NCI-H1436 treated with DMSO at 0.1 percent for 48 hours (cell line): Measurements from ENCODE around the gene CEND1.

Experiments used
- DNase-seq: peaks from one replicate; lab custom pipeline; 2025; lab: John Stamatoyannopoulos, UW

The CEND1 gene

DNA sequence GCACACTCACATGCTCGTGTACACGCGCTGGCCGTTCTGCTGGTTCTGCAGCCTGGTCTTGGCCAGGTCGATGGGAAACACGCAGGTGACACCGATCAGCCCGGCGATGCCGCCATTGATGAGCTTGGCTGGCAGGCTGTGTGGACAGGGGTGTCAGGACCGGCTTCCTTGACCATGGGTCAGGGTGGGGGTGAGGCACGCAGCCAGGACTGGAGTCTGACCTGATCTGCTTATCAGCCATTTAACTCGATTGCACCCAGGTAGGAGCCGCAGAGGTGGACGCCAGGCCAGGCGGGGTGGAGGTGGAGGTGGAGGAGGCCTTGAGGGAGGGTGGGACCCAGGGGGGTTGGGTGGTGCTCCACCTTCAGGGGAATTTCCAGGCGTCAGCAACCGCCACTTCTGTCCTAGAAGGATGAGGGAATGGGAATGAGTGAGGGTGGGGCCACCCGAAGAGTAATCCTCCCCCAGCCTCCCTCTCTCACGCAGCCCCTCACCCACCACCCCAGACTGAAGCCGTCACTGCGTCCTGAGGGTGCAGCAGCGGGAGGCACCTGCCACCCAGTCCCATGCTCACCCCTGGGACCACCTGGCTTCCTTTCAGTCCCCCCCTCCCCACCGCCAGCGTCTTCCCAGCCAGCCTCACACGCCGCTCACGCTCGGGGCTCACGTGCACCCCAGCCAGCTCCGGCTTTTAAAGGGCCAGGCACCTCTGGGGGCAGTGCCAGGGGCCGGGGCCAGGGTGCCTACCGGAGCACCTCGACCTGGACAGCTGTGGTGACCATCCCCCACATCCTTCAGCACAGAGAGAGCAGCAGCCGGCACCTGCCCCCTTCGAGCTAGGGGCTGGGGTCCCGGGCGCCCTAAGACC, 5.1 kb upstream of the CEND1 start:
- no peak for DNase-seq

DNA sequence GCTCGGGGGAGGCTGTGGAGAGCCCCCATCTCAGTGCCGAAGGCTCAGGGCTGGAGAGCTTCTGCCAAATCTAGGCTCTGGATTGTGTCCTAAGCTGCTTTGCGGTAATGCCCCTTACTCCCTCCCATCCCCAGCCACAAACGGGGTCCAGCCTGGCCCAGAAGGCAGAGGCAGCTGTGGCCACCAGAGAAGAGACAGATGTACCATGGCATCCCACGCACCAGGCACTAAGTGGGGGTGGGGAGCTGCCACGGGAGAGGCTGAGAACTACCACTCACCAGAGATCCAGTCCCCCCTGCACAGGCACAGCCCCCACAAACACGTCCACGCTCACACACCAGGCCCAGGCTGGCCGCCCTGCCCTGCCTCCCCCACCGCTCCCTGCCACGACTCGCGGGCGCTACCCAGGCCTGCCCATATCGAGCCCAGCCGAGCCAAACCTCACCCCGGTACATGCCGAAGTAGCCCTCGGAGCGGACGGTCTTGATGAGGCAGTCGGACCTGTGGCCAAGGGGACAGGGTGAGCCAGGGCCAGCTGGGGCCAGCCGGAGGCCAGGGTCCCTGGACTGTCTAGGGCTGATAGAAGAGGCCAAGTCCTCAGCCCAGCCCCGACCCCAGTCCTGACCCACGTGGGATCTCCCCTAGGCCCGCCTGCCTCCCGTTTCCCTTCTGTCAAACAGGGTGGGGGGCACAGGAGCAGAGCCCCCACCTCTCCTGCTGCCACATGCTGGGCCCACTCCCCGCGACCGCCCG, 4.3 kb upstream of the CEND1 start:
- DNase-seq: no peak

DNA sequence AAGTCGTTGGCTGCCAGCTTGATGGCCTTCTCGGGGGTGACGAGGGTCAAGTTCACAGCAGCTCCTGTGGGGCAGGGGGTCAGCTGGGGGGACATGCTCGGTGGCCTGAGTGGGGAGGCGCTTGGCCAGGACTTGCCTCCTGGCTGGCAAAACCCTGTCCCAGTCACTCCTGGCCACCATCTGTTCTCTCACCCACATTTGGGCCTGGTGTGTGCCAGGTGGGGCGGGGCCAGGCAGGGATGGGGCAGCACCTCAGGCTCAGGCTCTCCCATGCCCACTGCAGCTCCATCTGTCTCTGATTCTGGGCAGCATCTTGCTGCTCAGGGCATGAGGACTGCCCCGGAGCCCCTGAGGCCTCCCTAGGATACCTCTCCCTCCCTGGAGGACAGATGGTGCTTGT, 3.7 kb upstream of the CEND1 start:
- DNase-seq: no peak

DNA sequence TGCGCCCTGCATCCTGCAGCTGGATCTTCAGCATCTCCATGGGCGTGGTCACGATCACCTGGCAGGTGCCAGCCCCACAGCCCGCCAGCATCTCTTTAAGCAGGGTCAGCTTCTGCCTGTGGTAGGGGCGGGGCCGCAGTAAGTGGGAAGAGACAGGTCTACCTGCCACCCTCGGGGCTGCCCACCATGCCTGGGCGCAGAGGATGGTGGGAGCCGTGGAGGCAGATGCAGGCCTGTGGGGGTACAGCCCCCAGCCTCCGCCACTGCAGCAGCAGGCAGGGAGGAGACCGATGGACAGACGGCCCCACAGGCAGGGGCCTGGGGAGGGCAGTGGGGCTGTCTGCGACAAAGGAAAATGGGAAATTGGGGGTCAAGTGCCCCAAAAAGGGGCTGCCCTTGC, 3.0 kb upstream of the CEND1 start:
- no peak for DNase-seq

DNA sequence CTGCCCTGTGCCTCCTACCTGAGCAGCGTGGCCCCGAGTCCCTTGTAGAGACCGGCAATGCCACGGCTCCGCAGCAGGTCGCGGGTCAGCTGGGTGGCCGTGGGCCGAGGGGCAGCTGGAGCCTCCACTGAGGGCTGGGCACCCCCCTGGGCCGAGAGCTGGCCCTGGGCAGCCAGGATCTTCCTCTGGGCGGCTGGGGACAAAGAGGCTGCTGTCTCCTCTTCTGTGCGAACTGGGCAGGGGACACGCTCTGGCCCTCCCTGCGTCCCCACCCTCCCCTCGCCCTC, 2.6 kb upstream of the CEND1 start:
- DNase-seq: no peak

DNA sequence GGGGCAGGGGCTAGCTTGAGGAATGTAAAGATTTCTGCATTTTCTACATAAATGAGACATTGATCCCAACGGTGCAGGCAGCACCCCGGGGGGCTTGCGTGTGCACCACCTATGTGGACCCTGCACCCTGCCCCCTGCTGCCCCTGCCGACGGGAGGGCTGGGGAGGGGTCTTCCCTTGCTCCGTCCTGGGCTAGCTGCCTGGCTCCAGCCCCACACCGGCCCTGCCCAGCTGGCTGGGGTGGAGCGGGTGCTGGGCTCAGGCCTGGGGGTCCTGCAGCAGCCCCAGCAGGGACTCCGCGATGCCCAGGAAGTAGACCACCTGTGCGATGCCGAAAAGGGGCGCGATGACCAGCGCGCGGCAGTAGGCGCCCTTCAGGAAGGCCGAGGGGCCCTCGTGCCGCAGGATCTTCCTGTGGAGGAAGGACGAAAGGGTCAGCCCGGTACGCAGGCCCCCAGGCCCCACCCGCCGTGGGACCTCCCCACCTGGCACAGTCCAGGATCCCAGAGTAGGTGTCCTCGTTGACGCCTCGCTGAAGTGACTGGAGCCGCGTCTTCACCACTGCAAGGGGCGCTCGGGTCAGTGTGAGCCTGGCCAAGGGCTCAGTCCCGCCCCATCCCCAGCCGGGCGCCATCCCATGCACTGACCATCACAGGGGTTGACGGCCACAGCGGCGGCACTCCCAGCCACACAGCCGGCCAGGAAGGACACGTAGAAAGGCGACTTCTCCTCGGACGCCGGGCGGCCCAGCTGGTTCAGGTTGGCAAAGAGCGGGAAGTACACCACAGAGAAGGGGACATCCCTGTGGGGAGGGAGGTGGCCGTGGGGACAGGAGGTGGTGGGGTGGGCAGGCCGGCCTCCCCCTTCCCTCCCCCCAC, 2.0 kb upstream of the CEND1 start:
- DNase-seq: no peak

DNA sequence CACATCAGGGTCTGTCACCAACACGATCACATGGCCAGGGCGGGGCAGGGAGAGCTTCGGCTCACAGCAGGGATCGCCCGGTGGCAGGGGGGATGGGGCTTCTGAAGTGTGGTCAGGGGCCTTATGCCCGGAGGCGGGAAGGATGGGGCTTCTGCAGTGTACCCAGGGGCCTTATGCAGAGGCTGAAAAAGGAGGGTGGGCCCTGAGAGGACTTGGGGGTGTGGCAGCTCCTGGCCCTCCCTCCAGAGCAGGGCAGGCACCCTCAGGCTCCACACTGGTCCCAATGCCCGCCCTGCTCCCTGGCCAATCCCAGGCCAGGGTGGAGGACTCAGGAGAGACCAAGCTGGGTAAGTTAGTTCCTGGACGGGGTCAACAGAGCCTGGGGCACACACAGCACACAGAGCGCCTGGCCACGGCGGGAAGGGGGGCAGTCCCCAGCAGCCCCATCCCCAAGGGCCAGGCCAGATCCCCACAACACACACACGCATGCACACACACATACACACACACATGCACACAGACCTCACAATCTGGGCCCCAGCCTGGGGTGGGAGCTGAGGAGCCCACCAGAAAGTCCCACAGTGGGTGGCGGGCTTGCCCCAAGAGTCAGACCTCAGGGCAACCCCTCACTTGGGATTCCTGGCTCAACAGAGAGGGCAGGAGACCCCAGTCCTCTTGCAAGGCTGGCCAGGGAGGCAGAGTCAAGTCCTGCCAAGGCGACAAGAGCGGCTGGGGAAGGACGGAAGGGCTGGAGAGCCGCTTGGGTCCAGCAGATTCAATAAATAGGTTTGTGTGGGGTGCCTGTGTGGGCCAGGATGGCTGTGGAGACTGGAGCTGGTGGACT, 1.1 kb upstream of the CEND1 start:
- no peak for DNase-seq

DNA sequence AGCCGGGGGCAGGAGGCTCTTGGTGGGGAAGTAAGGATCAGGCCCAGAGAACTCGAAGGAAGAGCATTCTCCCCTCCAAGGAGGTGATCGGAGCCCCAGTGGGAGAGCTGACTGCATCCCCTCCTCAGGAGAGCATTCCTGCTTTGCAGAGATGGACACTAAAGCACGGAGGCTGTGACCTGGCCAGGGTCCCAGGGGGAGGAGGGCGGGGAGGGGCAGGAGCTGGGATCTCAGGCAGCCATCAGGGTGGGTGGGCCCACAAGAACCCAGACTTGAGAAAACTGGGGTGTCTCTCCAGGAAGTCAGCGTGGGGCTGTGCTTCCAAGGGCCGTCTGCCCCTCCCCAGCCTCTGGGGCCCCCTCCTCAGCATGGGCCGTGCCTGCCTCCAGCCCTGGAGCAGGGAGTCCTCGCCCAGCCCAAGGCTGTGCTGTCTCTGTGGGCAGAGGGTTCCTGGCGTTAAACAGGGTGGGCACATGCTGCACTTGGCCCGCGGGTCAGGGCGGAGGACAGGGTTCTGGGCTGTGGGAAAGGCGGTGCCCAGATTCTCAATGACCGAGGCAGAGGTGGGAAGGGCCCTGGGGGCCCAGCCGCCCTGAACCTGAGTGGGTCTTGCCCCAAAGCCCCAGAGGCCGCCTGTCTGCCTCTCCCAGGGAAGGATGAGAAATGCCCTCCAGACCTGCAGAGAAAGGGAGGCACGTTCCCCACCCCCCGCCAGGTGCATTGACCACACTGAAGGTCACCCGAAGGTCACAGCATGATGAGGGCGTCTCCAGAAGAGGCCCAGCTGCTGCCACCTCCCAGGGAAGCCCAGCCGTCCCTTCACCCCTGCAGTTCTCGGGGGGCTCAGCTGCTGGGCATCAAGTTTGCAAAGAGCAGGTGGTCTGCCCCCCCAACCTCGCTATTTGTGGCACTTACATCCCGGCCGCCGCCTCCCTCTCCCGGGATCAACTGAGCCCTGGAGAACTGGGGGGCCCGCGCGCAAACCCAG, 643 bp downstream of the CEND1 start:
- no peak for DNase-seq

DNA sequence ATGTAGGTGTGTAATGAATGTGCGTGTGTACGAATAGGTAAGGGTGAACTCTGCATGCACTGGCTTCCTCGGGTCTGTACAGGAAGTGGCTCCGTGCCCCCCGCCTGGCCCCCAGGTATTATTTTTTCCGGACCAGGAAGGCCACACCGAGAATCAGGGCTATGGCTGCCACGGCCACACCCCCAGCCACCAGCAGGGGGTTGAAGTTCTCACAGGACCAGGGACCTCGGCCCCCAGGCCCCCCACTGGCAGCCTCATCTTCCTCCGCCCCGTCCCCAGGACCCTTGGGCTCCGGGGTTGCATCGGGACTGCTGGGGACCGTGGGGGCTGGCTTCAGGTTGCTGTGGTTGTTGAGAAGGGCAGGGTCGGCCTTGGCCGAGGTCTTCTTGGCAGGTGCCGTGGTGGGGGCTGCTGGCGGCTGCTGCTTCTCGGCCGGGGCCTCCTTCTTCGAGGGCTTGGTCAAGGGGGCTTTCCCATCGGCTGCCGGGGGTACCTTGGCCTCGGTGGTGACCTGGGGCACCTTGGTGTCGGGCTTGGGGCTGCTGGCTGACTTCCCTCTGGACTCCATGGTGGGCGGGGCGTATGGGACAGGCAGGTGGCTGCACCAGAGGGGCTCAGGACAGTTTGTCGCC, 1.8 kb downstream of the CEND1 start:
- no peak for DNase-seq

DNA sequence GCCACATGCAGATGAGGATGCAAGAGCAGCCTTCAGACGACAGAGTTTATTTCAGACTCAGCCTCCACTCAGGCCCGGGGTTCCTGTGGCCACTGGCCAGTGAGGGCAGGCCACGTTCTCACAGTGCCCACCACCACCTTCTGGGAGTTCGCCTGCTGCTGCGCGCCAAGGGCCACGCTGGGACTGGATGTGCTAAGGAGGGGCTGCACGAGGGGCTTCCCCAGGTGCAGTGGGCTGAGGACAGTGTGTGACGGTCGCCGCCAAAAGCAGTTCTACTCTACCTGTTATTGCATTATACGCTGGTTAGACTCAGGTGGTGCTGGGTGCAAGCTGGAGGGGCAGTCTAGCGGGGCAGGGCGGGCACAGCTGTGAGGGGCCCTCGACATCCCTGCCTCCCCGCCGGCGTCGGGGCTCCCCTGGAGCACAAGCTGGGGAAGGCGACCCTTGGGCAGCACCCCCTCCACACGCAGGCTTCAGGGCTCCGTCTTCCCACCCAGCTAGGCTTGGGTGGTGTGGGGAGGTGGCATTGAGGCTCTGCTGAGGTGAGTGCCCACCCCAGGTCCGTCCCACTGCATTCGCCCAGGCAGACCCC, 2.7 kb downstream of the CEND1 start:
- DNase-seq: no peak

DNA sequence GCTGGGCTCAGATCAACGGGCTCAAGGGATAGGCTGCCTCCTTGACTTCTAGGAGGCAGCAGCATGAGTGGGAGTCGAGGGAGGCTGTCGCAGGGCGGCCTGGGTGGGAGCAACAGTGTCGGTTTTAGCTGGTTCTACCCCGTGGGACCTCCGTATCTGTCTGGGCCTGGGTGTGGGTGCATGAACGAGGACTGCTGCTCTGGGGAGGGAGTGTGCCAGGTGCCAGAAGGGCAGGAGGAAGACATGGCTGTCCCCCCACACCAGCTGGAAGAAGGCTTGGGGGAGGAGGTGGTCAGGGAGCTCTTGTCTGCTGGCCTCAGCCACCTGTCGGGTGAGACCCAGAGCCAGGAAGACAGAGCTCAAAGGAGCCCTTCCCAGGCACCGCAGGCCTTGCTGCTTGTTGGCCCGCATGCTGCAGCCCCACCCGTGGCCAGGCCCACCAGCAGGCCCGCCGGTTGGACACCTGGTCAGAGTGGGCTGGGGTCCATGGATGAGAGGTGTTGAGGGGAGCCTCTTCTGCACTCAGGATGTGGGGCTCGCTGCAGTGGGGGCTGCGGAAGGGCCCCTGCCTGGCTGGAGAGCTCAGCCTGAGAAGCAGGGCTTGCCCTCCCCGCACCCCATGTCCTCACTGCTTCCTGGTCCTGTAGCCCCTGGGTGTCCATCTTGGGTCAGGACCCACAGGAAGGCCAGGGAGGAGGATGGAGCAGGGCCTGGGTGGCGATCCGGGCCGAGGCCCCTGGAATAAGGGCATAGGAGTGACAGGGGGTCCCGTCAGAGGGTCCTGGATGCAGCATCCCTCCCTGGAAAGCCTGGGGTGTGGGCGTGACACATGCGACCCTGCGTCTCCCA, 3.4 kb downstream of the CEND1 start:
- no peak for DNase-seq

DNA sequence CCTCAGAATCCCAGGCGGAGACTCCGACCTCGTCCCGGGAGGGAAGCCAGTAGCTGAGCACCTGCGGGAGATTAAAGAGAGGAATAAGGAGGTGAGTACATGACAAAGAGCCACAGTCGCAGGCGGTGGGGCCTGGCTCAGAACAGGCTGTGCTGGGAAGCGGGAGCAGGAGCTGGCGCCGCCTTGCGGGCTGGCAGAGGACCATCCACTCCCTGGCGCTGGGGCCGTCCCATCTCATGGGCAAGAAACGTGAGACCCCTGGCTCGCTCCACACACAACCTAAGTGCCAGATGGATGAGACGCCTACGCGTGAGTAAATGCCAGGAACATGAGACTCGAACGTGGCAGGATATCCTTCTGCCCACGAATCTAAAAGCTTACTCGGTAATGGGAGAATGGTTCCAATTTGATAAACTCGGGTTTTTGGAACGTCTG, 6.3 kb downstream of the CEND1 start:
- no peak for DNase-seq

DNA sequence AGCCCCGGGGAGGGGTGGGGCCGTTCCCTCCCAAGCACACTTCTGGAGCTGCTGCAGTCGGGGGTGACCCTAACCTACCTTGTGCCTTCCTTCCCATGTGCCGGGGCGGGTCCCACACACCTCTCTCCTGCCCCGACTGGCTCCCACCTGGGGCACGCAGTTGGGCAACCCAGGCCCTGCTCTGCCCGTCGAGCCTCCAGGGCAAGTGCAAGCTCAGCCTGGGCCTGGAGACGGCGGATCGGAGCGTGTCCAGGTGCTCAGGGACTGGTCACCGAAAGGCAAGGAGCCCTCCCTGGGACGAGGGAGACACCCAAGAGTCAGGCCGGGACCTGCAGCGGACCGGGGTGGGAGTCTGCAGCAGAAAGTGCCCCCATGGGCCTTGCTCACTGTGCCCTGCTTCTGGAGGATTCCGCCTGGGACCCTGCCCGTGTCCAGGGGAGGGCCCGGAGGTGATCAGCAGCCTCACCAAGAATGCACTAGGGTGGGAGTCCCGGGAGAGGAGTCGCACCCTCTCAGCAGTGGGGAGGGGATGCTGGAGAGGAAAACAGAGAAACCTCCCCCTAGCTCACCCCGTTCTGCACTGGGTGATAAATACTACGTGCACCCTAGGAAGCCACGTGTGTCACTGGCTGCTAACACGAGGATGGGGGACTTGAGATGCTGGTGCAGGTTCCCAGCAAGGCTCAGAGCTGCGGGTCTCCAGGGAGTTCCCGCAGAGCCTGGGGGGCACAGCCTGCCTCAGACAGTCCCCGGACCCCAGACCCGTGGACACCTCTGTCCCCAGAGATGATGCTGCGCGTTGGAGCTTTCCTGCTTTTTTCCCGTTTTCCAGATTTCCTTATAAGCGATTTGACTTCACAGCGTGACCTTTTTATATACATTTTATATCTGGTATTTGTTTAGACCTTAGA, 7.4 kb downstream of the CEND1 start:
- DNase-seq: no peak

DNA sequence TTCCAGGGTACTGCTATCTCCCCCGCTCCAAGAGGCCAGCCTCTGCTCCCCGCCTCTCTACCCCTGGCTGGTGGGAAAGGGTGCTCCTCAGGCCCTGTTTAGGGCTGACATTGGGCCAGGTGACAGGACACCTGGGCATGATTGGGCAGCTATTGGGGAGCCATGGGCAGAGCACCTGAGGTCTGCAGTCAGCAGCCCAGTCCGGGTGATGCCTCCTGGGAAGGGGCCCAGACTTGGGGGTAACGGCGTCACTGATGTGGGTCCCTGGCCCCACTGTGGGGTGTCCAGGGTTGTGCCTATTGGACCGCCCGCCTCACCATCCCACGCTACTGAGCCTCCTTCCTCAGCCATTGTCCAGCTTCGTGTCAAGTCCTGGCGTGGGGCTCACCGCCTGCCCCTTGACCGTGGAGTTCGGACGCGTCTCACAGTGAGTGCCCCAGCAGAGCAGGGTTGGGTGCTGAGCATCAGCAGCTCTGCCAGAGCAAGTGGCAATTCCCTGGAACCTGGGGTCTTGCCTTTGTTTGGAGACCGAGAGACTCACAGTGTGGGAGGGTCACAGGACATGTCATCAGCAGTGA, 9.8 kb downstream of the CEND1 start:
- no peak for DNase-seq

DNA sequence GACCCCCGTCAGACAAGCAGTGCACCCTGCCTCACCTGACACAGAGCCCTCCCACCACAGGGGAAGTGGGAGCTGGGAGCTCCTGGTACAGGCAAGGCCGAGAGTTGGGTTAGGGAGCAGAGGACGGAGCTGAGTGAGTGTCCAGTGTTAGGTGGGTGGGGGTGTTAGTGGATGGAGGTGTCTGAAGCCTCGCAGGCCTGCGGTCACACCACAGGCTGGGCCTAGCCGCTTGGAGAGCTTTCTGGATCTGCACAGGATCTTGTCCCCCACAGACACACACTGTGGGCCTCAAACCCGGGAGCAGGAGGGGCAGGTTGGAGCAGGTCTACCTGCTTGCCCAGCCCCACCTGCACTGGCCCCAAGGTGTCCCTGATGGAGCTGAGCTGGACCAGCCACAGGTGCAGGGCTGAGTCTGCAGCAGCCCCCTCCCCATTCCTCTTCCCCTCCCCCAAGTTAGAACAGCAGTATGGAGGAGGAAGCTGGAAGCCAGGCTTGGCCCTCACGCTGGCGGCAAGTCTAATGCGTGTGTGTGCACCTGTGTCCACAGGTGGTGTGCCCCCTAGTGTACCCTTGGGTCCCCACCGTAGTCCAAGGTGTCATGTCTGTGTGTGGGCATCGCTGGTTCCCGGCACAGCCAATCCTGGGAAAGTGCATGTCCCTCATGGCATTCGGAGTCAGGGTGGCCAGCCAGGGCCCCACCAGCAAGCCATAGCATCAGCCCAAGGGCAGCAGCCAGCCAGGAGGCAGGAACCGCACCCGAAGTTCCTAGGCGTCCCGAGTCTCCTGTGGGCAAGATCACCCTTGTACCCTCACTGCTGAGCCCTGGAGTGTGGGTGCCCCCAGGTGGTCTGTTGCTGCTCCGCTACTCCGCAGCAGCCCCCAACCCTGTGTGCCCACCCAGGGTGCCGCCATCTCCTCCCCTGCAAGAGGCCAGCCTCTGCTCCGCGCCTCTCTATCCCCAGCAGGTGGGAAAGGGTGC, 10.6 kb downstream of the CEND1 start:
- DNase-seq: no peak
